Astrocyte (in vitro differentiated cells and primary cell): ENCODE data around the gene CCDC32. TPM values are rescaled to one million over a fixed set of nuclear protein-coding genes. Genes with fewer than 3 reads are reported as not detected.
A peak's percentile ranks its signal among the peaks of the same experiment; 100 is the strongest.

ENCODE experiments used
- DNase-seq: peaks from one replicate; pipeline ENCODE4 v3.0.0-alpha.2; 2010; ENCODE audit warnings: low read depth
- FAIRE-seq: peaks from 2 replicates; lab custom pipeline; 2011; peaks lifted over from hg19 to GRCh38; lab: Jason Lieb, UNC
- H2AFZ ChIP-seq: 2 replicates; pipeline ENCODE4 v1.6.0; 2012; ENCODE audit warnings: low read depth, low read length, inconsistent platforms
- H3K27ac ChIP-seq: 2 replicates; pipeline ENCODE4 v1.5.1; 2011; ENCODE audit warnings: low read depth, low read length, inconsistent platforms
- H3K27me3 ChIP-seq: 2 replicates; pipeline ENCODE4 v1.6.0; 2011; ENCODE audit warnings: low read length, inconsistent platforms; ENCODE audit not compliant: insufficient read depth
- H3K36me3 ChIP-seq: 2 replicates; pipeline ENCODE4 v1.5.1; 2011; ENCODE audit warnings: low read length, inconsistent platforms; ENCODE audit not compliant: insufficient read depth
- H3K4me1 ChIP-seq: 2 replicates; pipeline ENCODE4 v1.5.1; 2011; ENCODE audit warnings: low read length, inconsistent platforms; ENCODE audit not compliant: insufficient read depth
- H3K4me2 ChIP-seq: 2 replicates; pipeline ENCODE4 v1.6.0; 2012; ENCODE audit warnings: low read length, inconsistent platforms
- H3K4me3 ChIP-seq: 2 replicates; pipeline ENCODE4 v1.5.1; 2011; ENCODE audit warnings: low read depth, mild to moderate bottlenecking, low read length, inconsistent platforms; ENCODE audit not compliant: insufficient read depth
- H3K79me2 ChIP-seq: 2 replicates; pipeline ENCODE4 v1.6.0; 2012; ENCODE audit warnings: mild to moderate bottlenecking, low read length, inconsistent platforms; ENCODE audit not compliant: insufficient read depth
- H3K9ac ChIP-seq: 2 replicates; pipeline ENCODE4 v1.6.0; 2012; ENCODE audit warnings: mild to moderate bottlenecking, low read length, inconsistent platforms
- H3K9me3 ChIP-seq: 2 replicates; pipeline ENCODE4 v1.5.1; 2012; ENCODE audit warnings: low read depth, mild to moderate bottlenecking, low read length, inconsistent platforms; ENCODE audit not compliant: insufficient read depth
- H4K20me1 ChIP-seq: 2 replicates; pipeline ENCODE4 v1.6.0; 2012; ENCODE audit warnings: low read length, inconsistent platforms; ENCODE audit not compliant: insufficient read depth
- H3K27ac Mint-ChIP-seq: one replicate; pipeline ENCODE4 v1.8.0; 2021; ENCODE audit warnings: mild to moderate bottlenecking, mixed read lengths; ENCODE audit not compliant: unreplicated experiment
- H3K27me3 Mint-ChIP-seq: one replicate; pipeline ENCODE4 v1.8.0; 2021; ENCODE audit warnings: low read depth, mixed read lengths; ENCODE audit not compliant: unreplicated experiment
- H3K36me3 Mint-ChIP-seq: one replicate; pipeline ENCODE4 v1.8.0; 2021; ENCODE audit warnings: low read depth, mixed read lengths; ENCODE audit not compliant: unreplicated experiment
- H3K4me1 Mint-ChIP-seq: one replicate; pipeline ENCODE4 v1.8.0; 2021; ENCODE audit warnings: low read depth, mixed read lengths; ENCODE audit not compliant: unreplicated experiment
- H3K4me3 Mint-ChIP-seq: one replicate; pipeline ENCODE4 v1.8.0; 2021; ENCODE audit warnings: mild to moderate bottlenecking, moderate library complexity, mixed read lengths; ENCODE audit not compliant: unreplicated experiment
- H3K9me3 Mint-ChIP-seq: one replicate; pipeline ENCODE4 v1.8.0; 2021; ENCODE audit warnings: mild to moderate bottlenecking, mixed read lengths; ENCODE audit not compliant: unreplicated experiment
- CTCF ChIP-seq: IDR thresholded peaks from 2 replicates; pipeline ENCODE4 v1.5.1; 2011; ENCODE audit warnings: low read depth, mild to moderate bottlenecking, inconsistent platforms, low read length, moderate library complexity; ENCODE audit not compliant: insufficient read depth
- EZH2 ChIP-seq: IDR thresholded peaks from 2 replicates; pipeline ENCODE4 v1.6.1; 2012; ENCODE audit warnings: mild to moderate bottlenecking, low read length, inconsistent platforms; ENCODE audit not compliant: insufficient read depth
- total RNA-seq: library from RNA; stranded (reverse); gene quantifications from 2 replicates; pipeline ENCODE4 v1.2.1, GENCODE V29; 2021

Gene CCDC32
- total RNA-seq, 1 donor from 2014 or later: 31.4 TPM

- no peak overlapping the region for H3K27ac Mint-ChIP-seq
- peak overlapping the region; percentile 96 for H3K4me3 ChIP-seq
- H3K36me3 Mint-ChIP-seq: no peaks in the 10 kb centered on the region
- no peaks in the 10 kb centered on the region for H3K36me3 ChIP-seq
- H3K9me3 ChIP-seq: no peaks in the 10 kb centered on the region
- no peaks in the 10 kb centered on the region for H3K27me3 ChIP-seq
- no peaks in the 10 kb centered on the region for H3K4me1 ChIP-seq
- peak overlapping the region; percentile 88 for H3K4me2 ChIP-seq
- no peaks in the 10 kb centered on the region for H3K27me3 Mint-ChIP-seq
- no peaks in the 10 kb centered on the region for H3K9me3 Mint-ChIP-seq
- peak overlapping the region; percentile 99 for H3K9ac ChIP-seq
- FAIRE-seq (no peak), DNase-seq (peak; percentile 23)
- peak overlapping the region; percentile 98 for H3K4me3 Mint-ChIP-seq
- H3K79me2 ChIP-seq: peaks cover 49% of the 10 kb centered on the region
- peak overlapping the region; percentile 99 for H3K27ac ChIP-seq
- TF ChIP-seq EZH2 (no peak), CTCF (no peak)
- peak overlapping the region; percentile 88 for H2AFZ ChIP-seq
- H4K20me1 ChIP-seq: no peaks in the 10 kb centered on the region
- H3K4me1 Mint-ChIP-seq: peaks cover 5% of the 10 kb centered on the region
These were observed 29.6 kb upstream of the CCDC32 start for GRCh38 chr15:40594429-40594836.

GRCh38 chr15:40593588-40594428, 29.0 kb upstream of the CCDC32 start, which contains the start of gene KNL1:
TSS of gene KNL1 (plus strand) at chr15:40594249. CDS start at chr15:40602932, 8,683 bp downstream.
- H3K9ac ChIP-seq: peak within 1 kb of the TSS; percentile 99
- H3K4me3 Mint-ChIP-seq: peak within 1 kb of the TSS; percentile 98
- H3K27ac ChIP-seq: peak within 1 kb of the TSS; percentile 99
- peak within 1 kb of the TSS; percentile 96 for H3K4me3 ChIP-seq
- H3K36me3 ChIP-seq: no peaks in the 10 kb centered on the region
- peak within 1 kb of the TSS; percentile 100 for H3K27ac Mint-ChIP-seq
- peaks cover 2% of the 10 kb centered on the region for H3K27me3 Mint-ChIP-seq
- H3K4me1 ChIP-seq: no peaks in the 10 kb centered on the region
- H3K36me3 Mint-ChIP-seq: no peaks in the 10 kb centered on the region
- peak within 1 kb of the TSS; percentile 88 for H2AFZ ChIP-seq
- H3K27me3 ChIP-seq: no peaks in the 10 kb centered on the region
- no peaks in the 10 kb centered on the region for H3K9me3 Mint-ChIP-seq
- H3K4me1 Mint-ChIP-seq: peaks cover 5% of the 10 kb centered on the region
- TF ChIP-seq CTCF: no peak
- no peak for TF ChIP-seq EZH2
- DNase-seq (peak; percentile 81), FAIRE-seq (peak; percentile 20)
- H3K79me2 ChIP-seq: peaks cover 43% of the 10 kb centered on the region
- no peaks in the 10 kb centered on the region for H3K9me3 ChIP-seq
- H4K20me1 ChIP-seq: no peaks in the 10 kb centered on the region
- H3K4me2 ChIP-seq: peak within 1 kb of the TSS; percentile 88

GRCh38 chr15:40593165-40593564, 28.3 kb upstream of the CCDC32 start:
- no peaks in the 10 kb centered on the region for H3K4me1 ChIP-seq
- peaks cover 36% of the 10 kb centered on the region for H3K79me2 ChIP-seq
- Mint-ChIP-seq H3K9me3 (no peaks in the 10 kb centered on the region), H3K36me3 (no peaks in the 10 kb centered on the region), H3K4me3 (no peak overlapping the region), H3K4me1 (peaks cover 5% of the 10 kb centered on the region), H3K27me3 (peaks cover 2% of the 10 kb centered on the region), H3K27ac (no peak overlapping the region)
- H3K36me3 ChIP-seq: no peaks in the 10 kb centered on the region
- no peak overlapping the region for H2AFZ ChIP-seq
- H3K4me2 ChIP-seq: no peak overlapping the region
- no peak for DNase-seq
- no peaks in the 10 kb centered on the region for H3K27me3 ChIP-seq
- no peak overlapping the region for H3K4me3 ChIP-seq
- TF ChIP-seq CTCF (no peak), EZH2 (no peak)
- H3K9me3 ChIP-seq: no peaks in the 10 kb centered on the region
- H4K20me1 ChIP-seq: no peaks in the 10 kb centered on the region
- FAIRE-seq: no peak
- no peak overlapping the region for H3K27ac ChIP-seq
- H3K9ac ChIP-seq: no peak overlapping the region
